Hippocampal formation (tissue), 2 donors: Measurements from ENCODE around the gene MSH5.

Source experiments
- DNase-seq, 2 donors: peaks; one replicate each; lab custom pipeline; 2025; lab: John Stamatoyannopoulos, UW

MSH5 gene

DNA sequence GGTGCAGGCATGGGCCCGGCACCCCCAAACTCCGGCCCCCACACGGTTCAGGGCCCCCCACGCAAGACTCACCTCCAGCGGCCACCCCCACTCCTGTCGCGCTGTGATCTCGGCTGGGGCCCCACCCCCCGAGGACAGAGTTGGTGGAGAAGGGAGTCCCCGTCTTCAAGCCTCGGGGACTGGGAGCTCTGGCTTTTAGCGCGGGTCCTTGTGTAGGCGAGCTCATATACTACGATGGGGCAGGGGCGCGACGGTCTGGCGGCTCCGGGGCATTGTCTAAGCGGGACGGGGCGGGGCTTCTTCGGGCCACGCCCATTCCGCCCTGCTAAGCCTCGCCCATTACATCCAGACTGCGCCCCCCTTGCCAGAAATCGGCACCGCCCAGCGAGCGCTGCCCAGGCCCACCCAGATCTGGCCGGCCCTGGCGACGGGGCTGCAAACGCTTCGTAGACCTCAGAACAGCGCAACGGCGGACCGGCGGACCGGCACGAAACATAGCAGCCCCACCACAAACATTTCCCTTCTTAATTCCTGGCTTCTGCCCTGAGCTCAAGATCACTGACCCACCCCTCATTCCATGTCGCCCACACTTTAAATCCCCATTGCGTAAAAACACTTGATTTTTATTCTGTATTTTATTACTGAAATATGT lies 9.7 kb upstream of the MSH5 start:
- peak; percentile 25 to 43 for DNase-seq

DNA sequence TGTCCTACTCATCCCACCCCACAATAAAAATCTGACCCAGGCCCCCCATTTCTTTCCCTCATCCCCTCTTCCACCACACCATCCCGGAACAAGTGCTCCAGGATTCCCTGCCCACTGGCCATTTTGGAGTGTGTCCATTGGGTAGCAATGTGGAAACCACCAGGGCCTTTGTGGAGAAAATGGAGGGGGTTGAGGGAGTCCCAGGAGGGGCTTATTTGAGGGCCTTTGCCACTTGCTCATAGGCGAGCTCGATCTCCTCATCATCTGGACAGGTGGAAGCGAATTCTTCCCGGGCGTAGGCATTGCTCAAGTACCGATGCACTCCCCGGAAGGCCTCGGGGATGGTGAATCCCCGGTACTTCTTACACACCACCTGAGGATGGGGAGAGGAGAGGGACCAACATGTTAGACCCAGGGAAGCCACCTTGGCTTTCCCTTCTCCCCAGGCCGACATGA lies 9.1 kb upstream of the MSH5 start:
- DNase-seq = no peak

GRCh38 chr6:31732029-31732428 lies 7.8 kb upstream of the MSH5 start:
- no peak for DNase-seq

- no peak for DNase-seq
Observed at GRCh38 chr6:31733734-31734133, 6.1 kb upstream of the MSH5 start.

GRCh38 chr6:31734247-31734820 lies 5.5 kb upstream of the MSH5 start:
- DNase-seq = no peak

GRCh38 chr6:31734821-31735406 lies 4.9 kb upstream of the MSH5 start:
- DNase-seq = no peak

DNA sequence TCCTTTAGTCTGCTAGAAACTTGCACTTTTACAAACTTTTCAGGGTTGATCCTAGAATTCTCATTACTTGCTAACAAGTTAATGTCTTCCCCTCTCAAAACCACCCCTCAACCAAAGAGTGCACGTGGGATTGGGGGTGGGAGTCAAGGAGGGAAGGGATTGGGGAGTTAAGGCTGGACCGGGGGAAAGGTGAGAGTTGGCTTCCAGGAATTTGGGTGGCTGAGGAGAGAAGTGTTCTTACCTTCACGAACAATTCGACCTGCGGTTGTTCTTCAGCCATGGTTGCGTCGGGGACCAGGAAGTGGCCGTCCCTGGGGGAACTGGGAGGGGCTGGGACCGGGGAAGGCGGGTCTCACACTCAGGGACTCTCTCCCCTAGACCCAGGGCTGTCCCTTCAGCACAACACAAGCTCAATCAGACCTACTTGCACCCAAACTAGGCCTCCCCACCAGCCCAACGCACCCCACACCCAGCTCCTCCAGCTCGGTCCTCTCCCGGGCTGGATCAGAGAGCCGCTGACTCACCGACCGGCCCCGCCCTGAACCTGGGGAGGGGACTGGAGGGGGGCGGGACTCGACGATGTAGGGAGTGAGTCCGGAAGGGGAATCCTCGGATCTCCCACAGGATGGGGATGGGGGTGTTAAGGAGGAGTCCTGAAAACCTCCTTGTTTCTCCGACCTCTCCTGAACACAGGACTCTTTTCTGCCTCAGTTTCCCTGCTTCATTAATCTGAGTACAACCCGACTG lies 3.6 kb upstream of the MSH5 start, which contains the start of gene CLIC1:
Gene CLIC1 (minus strand): TSS at position 510 of the 747 bp plus-strand sequence. CDS start 230 bp downstream, at position 280.
- DNase-seq = peak in 1 of 2 donors; percentile 27

- no peak for DNase-seq
Observed at GRCh38 chr6:31736768-31737314, 3.0 kb upstream of the MSH5 start.

GRCh38 chr6:31737315-31737990 lies 2.4 kb upstream of the MSH5 start:
- DNase-seq = no peak

GRCh38 chr6:31737991-31738979 lies 1.5 kb upstream of the MSH5 start:
- DNase-seq = peak; percentile 13 to 34

DNA sequence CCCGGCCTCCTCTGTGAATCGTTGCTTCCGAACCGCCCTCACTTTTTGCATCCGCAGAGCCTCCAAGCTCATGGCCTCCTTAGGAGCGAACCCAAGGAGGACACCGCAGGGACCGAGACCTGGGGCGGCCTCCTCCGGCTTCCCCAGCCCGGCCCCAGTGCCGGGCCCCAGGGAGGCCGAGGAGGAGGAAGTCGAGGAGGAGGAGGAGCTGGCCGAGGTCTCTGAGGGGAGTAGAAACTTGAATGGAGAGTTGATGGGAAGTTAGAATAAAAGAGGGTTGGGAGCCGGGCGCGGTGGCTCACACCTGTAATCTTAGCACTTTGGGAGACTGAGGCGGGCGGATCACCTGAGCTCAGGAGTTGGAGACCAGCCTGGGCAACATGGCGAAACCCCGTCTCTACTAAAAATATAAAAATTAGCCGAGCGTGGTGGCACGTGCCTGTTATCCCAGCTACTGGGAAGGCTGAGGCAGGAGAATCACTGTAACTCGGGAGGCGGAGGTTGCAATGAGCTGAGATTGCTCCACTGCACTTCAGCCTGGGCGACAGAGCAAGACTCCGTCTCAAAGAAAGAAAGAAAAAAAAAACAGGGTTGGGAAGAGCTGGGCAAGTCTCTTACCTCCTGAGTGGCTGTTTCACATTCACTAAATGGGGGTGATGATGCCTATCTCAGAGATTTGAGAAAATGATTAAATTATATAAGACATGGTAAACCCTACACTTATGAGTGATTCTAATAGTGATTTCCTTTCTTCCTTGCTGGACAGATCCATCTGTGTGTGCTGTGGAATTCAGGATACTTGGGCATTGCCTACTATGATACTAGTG lies 805 bp downstream of the MSH5 start:
- peak in 1 of 2 donors; percentile 32 for DNase-seq

DNA sequence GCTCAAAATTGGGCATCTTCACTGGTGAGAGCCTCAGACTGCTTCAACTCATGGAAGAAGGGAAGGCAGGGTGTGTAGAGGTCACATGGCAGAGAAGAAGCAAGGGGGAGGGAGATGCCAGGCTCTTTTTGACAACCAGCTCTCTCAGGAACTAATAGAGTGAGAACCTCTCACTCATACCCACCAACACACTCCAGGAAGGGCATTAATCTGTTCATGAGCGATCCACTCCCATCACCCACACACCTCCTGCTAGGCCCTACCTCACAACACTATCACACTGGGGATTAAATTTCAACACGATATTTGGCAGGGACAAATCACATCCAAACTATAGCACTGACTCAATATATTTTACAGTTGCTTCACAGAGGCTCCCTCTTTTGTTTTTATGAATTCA lies 2.0 kb downstream of the MSH5 start:
- DNase-seq = no peak

GRCh38 chr6:31742894-31743293 lies 3.1 kb downstream of the MSH5 start:
- no peak for DNase-seq

- no peak for DNase-seq
Observed at GRCh38 chr6:31744422-31744821, 4.6 kb downstream of the MSH5 start.

GRCh38 chr6:31749301-31750036 lies 9.7 kb downstream of the MSH5 start:
- DNase-seq = no peak

DNA sequence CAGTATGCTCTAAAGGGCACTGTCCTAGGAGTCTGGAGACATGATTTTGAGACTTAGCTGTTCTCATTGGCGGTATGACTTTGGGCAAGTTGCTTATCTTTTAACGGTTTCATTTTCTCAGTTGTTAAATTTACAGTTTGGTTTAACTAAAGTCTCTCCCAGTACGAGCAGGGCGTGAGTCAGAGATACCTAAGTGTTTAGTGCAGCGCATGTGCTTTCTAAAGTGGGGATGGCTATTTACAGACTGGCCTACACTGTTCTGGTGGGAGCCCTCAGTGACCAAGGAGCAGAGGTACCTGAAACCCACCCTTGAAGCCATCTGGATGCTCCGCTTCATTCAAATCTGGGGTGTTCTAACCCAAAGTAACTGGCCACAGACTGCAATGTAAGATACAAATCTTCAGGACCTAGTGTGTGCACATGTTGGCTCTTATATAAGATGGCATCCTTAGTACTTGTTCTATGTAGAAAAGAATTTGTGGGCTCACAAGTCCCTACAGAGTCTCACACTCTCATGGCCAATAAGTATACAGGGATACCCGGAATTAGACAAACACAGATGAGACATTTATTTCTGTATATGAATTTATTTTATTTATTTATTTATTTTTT lies 10.7 kb downstream of the MSH5 start:
- DNase-seq = no peak

GRCh38 chr6:31752739-31753319 lies 13.0 kb downstream of the MSH5 start:
- DNase-seq = no peak

DNA sequence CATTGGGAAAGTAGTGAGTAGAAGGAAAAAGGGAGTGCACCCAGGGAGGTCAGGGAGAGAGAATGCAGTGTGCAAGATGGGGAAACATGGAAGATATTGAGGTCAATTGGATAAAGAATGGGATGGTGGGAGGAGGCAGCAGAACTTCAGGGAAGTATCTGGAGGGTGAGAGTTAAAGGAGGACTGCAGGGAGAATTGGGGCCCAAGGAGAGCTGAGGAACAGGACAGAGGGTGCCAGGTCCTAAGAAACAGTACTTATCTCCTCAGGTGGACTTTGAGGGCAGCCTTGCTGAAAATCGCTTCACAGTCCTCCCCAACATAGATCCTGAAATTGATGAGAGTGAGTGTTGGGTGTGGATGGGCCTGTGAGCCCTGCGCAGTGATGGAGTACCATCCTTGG lies 18.5 kb downstream of the MSH5 start:
- DNase-seq = no peak
